ENCODE results near the gene MSMO1. TPM values are rescaled to one million over a fixed set of nuclear protein-coding genes. Genes with fewer than 3 reads are reported as not detected.
"Not testable (repeated sequence)": the region's sequence is repeated elsewhere in the genome, so short reads cannot be mapped to it uniquely, and the experiment has no call there.

MSMO1 gene
- total RNA-seq, 1 donor from 2014 or later = 139 TPM

DNA sequence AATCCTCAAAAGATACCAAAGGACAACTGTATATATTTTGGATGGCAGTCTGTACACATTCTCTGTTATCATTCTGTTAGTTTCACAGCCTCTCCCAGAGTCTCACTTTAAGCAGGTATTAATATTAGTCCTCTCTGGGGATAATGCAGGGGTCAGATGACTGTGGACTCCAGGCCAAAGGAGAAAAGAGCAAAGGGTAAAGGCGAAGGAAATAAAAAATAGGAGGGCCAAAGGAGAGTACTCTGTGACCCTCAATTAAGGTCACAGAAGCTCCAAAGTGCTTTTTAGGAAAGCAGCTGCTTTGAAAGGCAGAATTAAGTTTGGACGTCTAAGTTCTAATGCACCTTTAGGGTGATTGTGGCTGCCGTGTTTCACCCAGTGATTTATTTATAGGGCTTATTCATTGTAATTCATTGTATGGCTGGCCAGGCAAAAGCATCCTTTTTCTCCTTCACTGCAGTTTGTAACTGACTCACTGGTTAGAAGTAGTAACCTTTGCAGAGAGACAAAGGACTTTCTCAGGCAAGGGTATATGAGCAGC is 7.8 kb downstream of the MSMO1 start:
- TF ChIP-seq, protein P1, sequence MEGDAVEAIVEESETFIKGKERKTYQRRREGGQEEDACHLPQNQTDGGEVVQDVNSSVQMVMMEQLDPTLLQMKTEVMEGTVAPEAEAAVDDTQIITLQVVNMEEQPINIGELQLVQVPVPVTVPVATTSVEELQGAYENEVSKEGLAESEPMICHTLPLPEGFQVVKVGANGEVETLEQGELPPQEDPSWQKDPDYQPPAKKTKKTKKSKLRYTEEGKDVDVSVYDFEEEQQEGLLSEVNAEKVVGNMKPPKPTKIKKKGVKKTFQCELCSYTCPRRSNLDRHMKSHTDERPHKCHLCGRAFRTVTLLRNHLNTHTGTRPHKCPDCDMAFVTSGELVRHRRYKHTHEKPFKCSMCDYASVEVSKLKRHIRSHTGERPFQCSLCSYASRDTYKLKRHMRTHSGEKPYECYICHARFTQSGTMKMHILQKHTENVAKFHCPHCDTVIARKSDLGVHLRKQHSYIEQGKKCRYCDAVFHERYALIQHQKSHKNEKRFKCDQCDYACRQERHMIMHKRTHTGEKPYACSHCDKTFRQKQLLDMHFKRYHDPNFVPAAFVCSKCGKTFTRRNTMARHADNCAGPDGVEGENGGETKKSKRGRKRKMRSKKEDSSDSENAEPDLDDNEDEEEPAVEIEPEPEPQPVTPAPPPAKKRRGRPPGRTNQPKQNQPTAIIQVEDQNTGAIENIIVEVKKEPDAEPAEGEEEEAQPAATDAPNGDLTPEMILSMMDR (conservative IDR thresholded peaks at IDR 0.05) = no peak
- Mint-ChIP-seq H3K9me3 (no peaks in the 10 kb centered on the region), H3K4me3 (peak overlapping the region; percentile 22), H3K27ac (ENCODE audit: unreplicated experiment) (peak overlapping the region; percentile 21), H3K36me3 (ENCODE audit: low read depth) (peaks cover 28% of the 10 kb centered on the region), H3K4me1 (peaks cover 63% of the 10 kb centered on the region), H3K27me3 (ENCODE audit: low read depth) (no peaks in the 10 kb centered on the region)
- no peak for DNase-seq (ENCODE audit: low read depth, low spot score)

DNA sequence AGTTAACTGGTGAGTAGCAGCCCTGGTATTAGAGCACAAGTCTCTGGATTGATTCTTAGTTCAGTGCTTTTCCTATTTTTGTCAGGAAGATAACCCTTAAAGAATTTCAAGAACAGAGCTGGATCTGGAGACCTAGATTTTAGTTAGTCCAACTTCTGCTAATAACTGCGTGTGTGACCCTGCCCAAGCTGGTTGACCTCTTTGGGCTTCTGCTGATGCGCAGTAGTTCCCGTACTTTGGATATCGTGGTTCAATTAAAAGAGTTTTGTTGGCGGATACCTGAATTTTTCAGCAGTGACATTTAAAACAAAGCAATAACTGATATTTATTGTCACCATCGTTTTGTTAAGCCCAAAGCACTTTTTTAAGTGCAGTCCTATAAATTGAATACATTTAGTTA is 9.3 kb downstream of the MSMO1 start:
- Mint-ChIP-seq H3K27me3 (ENCODE audit: low read depth) (no peaks in the 10 kb centered on the region), H3K36me3 (ENCODE audit: low read depth) (peaks cover 22% of the 10 kb centered on the region), H3K27ac (ENCODE audit: unreplicated experiment) (no peak overlapping the region), H3K4me3 (peak overlapping the region; percentile 4), H3K9me3 (no peaks in the 10 kb centered on the region), H3K4me1 (peaks cover 48% of the 10 kb centered on the region)
- DNase-seq (ENCODE audit: low read depth, low spot score) = no peak
- TF ChIP-seq, protein P1 (conservative IDR thresholded peaks at IDR 0.05) = no peak

DNA sequence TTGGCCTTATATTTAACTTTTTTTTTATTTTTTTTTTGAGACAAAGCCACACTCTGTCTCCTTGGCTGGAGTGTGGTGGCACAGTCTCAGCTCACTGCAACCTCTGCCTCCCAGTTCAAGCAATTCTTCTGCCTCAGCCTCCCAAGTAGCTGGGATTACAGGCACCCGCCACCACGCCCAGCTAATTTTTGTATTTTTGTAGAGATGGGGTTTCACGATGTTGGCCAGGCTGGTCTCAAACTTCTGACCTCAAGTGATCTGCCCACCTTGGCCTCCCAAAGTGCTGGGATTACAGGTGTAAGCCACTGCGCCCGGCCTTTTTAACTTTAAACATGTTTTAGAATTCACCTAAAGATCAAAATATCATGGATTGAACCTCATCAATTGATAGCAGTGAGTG is 14.9 kb downstream of the MSMO1 start:
- not testable (repeated sequence) for H3K27ac Mint-ChIP-seq (ENCODE audit: unreplicated experiment); H3K9me3 Mint-ChIP-seq; H3K27me3 Mint-ChIP-seq (ENCODE audit: low read depth); DNase-seq (ENCODE audit: low read depth, low spot score); H3K4me3 Mint-ChIP-seq
- peaks cover 10% of the 10 kb centered on the region for H3K4me1 Mint-ChIP-seq
- H3K36me3 Mint-ChIP-seq (ENCODE audit: low read depth) = peaks cover 16% of the 10 kb centered on the region

DNA sequence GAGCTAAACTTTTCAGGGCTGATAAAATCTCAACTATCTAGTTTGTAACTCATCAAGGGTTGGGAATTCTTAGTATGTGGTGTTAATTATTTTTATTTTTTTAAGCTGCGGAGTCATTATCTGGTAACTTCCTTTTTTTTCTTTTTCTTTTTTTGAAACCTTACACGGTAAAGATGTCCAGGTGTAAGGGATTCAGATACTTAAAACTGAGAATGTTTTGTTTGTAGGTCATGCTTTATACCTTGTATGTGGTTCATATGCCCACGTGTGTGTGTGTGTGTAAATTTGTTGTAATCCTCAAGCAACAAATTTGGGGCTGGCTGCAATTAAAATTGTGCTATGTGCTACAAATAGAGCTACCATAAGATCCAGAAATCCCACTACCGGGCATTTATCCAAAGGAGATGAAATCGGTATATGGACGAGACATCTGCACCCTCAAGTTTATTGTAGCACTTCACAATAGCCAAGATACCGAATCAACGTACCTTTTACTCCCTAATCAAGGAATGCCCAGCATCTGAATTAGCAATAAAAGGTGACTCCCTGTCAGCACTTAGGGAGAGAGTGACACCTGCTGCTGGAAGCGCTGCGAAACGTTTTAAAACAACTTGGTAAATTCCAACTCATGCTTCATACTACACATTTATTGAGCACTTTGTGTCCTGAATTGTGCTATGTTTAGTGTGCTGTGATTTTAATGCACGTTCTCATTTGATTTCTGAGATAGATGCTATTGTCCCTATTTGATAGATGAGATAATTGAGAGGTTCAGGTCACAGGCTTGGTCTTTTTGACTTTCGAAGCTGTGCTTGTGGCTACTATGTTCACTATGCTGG is 16.1 kb downstream of the MSMO1 start:
- no peak overlapping the region for H3K27ac Mint-ChIP-seq (ENCODE audit: unreplicated experiment)
- H3K4me1 Mint-ChIP-seq = peaks cover 5% of the 10 kb centered on the region
- no peak overlapping the region for H3K4me3 Mint-ChIP-seq
- no peaks in the 10 kb centered on the region for H3K9me3 Mint-ChIP-seq
- TF ChIP-seq, protein P1 (conservative IDR thresholded peaks at IDR 0.05) = peak; percentile 43
- H3K27me3 Mint-ChIP-seq (ENCODE audit: low read depth) = no peaks in the 10 kb centered on the region
- DNase-seq (ENCODE audit: low read depth, low spot score) = no peak
- peaks cover 10% of the 10 kb centered on the region for H3K36me3 Mint-ChIP-seq (ENCODE audit: low read depth)

DNA sequence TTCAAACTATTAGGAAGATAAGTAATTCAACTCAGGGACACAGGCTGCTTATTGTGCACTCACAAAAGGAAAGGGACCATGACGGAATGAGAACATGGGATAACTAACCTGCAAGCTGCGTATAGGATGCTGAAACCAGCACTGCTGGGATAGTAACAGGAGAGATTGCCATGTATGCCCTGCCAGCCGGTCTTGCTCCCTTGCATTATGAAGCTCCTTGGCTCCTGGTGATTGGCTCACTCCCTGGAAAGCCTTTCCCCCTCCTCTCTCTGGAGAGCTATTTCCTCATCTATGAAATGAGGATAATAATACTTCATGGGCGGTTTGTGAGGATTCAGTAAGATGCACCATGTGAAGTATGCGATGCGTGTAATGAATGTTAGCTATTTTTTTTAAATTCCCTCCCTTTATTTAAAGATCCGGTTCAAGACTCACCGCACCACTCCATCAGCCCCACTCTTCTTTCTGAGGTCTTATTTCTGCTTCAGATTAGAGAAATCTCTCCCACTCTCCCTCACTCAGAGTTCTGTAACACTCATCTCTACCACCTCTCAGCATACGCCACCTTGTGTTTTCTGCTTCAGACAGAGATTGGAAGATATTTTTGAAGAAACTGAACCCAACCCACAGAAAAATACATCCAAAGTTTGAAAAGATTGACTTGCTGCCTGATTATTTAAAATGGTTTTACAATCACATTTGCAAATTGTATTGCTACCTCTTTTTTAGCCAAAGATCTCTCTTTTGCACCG is 18.4 kb downstream of the MSMO1 start:
- peak overlapping the region; percentile 4 for H3K27ac Mint-ChIP-seq (ENCODE audit: unreplicated experiment)
- DNase-seq (ENCODE audit: low read depth, low spot score) = no peak
- TF ChIP-seq, protein P1 (conservative IDR thresholded peaks at IDR 0.05) = peak; percentile 22
- H3K4me3 Mint-ChIP-seq = peak overlapping the region; percentile 7
- H3K27me3 Mint-ChIP-seq (ENCODE audit: low read depth) = no peaks in the 10 kb centered on the region
- H3K4me1 Mint-ChIP-seq = peaks cover 5% of the 10 kb centered on the region
- H3K36me3 Mint-ChIP-seq (ENCODE audit: low read depth) = peaks cover 10% of the 10 kb centered on the region
- peaks cover 2% of the 10 kb centered on the region for H3K9me3 Mint-ChIP-seq

Measured in neural crest cell (in vitro differentiated cells).